HG03095 (cell line): ENCODE data around the gene HOXD1.

ENCODE experiments used
- ATAC-seq: cut with Tn5 transposase; IDR thresholded peaks from one replicate; pipeline ENCODE4 v1.9.1; 2021; ENCODE audit warnings: moderate library complexity; ENCODE audit not compliant: unreplicated experiment

Gene HOXD1

GRCh38 chr2:176178757-176179295, 9.6 kb upstream of the HOXD1 start:
- ATAC-seq = no peak

GRCh38 chr2:176181551-176181950, 6.9 kb upstream of the HOXD1 start:
- ATAC-seq = no peak

- ATAC-seq = no peak
Observed at GRCh38 chr2:176182671-176183070, 5.8 kb upstream of the HOXD1 start.

GRCh38 chr2:176184749-176185148, 3.7 kb upstream of the HOXD1 start:
- ATAC-seq = no peak

- ATAC-seq = no peak
Observed at GRCh38 chr2:176186024-176186423, 2.4 kb upstream of the HOXD1 start.

DNA sequence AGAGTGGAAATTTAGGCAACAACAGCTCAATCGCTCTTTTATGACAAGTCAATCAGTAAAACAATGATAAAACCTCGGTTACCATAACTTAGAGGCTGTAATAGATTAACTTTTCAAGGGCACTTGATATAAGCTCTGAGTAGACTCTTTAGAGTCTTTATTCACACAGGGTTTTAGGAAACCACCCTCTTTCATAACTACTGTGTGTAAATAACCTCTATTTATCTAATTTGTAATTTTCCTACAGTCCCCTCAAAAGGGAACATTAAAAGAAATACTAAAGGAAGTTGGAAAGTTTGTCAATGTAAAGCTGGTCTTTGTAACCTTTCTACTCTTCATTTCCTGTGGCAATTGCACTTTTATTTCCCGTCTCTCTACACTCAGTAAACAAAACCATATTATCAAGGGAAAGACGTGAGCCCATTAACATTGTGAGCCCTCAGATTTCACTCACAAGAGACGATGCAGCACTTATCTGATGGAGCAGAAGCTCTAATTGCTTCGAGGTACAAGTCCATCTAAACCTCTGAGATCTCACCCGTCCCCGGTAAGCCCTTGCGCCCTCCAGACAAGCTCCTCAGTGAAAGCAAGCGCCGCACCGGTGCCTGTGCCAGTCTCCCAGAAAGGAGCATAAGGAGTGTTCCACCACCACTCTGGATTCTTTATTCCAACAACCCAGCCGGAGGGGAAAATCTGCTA, 1.1 kb upstream of the HOXD1 start:
- no peak for ATAC-seq

- ATAC-seq = no peak
Observed at GRCh38 chr2:176188774-176189680, 559 bp downstream of the HOXD1 start.

- no peak for ATAC-seq
Observed at GRCh38 chr2:176189681-176190641, 1.5 kb downstream of the HOXD1 start.

DNA sequence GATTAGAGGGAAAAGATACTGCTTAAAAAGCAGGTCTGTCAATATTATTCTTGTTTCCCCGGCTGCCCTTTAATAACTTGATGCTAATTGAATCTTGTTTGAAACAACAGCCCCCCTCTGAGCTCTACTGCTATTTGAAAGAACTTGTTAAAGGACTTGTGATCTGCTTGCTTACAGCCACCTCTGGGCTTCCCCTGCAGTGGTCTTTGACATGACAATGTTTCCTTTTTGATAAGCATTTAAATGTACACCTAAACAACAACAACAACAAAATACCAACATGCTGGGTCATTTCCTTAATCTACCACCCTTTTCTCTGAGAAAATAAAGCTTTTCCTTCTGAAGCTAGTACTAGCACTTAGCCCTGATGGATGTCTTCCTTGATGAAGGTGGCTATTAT, 3.9 kb downstream of the HOXD1 start:
- no peak for ATAC-seq

DNA sequence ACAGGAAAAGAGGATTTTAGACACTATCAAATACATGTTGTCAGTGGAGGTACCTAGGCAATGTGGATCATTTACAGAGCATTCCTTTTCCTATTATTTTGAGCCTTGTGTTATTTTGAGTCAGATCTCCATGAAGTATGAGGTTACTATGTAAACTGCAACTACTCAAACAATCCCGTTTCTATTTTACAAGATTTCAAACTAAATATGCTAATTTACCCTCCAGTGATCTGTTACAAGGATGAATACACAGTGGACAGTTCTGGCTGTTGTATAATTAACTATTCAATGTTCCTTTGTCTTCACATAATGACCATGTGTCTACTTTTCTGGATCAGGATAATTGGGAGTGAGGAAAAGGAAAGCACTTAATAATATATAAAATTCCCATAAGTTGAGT, 4.6 kb downstream of the HOXD1 start:
- no peak for ATAC-seq

DNA sequence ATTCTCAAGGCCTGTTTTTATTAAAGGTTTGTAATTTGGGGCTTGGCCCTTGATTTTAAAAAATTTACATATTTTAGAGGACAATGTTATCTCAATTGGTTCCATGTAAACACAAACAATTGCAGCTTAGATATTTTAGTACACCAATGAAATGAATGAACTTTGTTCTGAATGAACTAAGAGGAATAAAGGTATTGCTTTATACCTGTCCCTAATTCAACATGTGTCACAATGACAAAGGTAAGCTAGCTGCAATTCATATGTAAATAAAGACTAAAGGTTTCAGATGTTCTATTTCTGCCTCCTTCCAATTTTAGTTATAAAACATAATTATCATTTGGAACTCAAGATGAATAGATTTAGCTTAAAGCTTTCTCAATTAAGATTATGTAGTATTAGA, 11.4 kb downstream of the HOXD1 start:
- ATAC-seq = no peak

- no peak for ATAC-seq
Observed at GRCh38 chr2:176200971-176201370, 12.5 kb downstream of the HOXD1 start.

DNA sequence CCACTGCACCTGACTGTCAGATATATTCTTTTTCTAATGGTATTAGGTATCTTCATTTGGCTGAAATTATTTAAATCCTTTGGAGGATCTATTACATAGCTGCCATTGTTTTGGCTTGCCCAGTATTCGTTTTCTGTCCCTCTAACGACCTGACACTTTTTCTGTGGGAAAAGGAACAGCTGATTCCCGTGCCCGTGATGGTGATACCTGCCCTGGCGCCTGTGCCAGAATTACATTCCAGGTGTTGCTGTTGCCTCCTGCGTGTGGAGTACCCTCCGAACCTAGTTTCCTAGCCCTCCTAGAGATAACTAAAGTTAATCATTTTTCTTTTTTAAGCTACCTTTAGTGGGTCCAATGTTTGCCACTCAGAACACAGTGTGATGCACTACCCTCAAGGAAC, 14.0 kb downstream of the HOXD1 start:
- no peak for ATAC-seq

DNA sequence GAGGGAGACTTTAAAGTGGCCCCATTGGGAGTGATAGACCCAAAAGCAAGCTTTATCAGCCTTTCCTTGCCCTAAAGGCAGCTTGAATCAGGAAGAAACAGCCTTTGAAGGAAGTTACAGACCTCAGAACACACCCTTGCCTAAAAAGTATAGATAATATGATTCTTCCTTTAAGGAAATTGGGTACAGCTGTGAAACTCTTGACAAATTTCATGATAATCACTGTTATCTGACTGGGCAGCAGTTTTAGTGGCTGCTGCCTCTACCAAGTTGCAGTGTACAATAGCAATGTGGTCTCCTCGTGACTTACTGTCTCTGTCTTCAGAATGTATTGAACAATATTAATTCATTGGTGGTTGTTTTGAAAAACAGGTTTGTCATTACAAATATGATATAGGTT, 16.7 kb downstream of the HOXD1 start:
- ATAC-seq = no peak

- ATAC-seq = no peak
Observed at GRCh38 chr2:176206136-176206535, 17.7 kb downstream of the HOXD1 start.

GRCh38 chr2:176206682-176207081, 18.2 kb downstream of the HOXD1 start:
- ATAC-seq = no peak

GRCh38 chr2:176211110-176211509, 22.6 kb downstream of the HOXD1 start:
- ATAC-seq = no peak

- ATAC-seq = no peak
Observed at GRCh38 chr2:176212276-176212675, 23.8 kb downstream of the HOXD1 start.

DNA sequence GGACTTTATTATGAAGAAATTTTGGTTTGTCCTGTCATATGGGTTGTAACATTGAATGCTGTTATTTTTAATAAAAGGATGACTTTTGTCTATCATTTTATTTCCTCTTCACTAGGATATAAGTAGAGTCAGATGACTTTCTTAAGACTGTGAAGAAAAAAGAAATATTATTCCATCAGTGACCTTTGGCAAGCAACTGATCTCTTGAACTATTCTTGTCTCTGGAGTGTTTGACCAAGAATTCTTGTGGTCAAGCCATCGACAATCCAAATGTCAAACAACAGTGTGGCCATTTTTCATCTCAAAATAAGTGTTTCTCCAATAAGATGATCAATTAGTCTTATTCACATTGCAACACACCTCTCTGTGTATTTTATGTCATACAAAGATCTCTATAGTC, 24.9 kb downstream of the HOXD1 start:
- no peak for ATAC-seq

DNA sequence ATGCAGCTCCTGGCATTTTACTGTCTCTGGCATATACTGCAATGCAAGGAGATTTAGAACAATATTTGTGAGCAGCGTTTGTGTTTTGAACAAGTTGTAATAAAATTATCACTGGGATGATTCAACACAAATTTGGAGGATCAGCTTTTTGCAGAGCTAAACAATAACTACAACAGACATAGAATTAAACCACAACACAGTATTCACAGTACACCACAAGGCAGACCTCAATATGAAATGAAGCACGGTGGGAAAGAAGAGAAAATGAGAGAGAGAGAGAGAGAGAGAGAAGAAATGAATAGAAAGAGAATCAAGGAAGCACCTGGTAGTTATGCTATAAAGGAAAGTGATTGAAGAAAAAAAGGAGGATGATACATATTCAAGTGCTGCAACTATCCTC, 39.4 kb downstream of the HOXD1 start:
- ATAC-seq = no peak

DNA sequence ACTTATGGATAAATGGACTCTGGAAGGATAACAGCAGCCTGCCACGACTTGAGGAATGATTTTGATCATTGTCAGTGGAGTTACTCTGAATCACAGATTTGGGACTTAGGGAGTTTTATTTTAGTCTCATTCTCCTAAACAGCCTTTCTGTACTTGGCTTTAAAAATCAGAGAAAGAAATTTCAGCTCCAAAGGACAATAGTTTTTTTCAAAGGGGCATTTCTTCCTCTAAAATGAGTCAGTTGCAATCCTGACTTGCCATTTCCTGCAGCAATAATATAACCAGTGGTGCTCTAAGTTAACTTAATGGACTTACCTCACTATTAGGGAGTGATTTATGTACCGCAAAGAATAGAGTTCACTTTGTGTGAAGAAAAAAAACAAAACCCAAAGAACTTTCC, 45.7 kb downstream of the HOXD1 start:
- ATAC-seq = no peak
